Neutrophil (primary cell): ENCODE measurements around the gene SESN3.
"Not testable (repeated sequence)": the region's sequence is repeated elsewhere in the genome, so short reads cannot be mapped to it uniquely, and the experiment has no call there.

ENCODE experiments used
- H3K27ac ChIP-seq: fragments of 200-600 bp; sonication (generic); 2 replicates; pipeline ENCODE4 v1.5.1; 2016; ENCODE audit warnings: mild to moderate bottlenecking, moderate library complexity
- H3K27me3 ChIP-seq: fragments of 200-600 bp; sonication (generic); 2 replicates; pipeline ENCODE4 v1.6.0; 2016; ENCODE audit warnings: mild to moderate bottlenecking
- H3K36me3 ChIP-seq: fragments of 200-600 bp; sonication (generic); 2 replicates; pipeline ENCODE4 v1.5.1; 2017
- H3K4me1 ChIP-seq, 2 experiments: fragments of 200-600 bp in 1 of 2; sonication (generic) in 1 of 2; 1 replicate in 1 of 2; 2 replicates in 1 of 2; pipeline versions ENCODE4 v1.5.1 to v1.6.1; 2013 to 2016; ENCODE audit warnings: low read depth in 1 of 2, low read length in 1 of 2, mild to moderate bottlenecking in 1 of 2, moderate library complexity in 1 of 2; ENCODE audit not compliant: control insufficient read depth in 1 of 2, insufficient read depth in 1 of 2
- H3K4me3 ChIP-seq, 2 experiments: fragments of 200-600 bp in 1 of 2; sonication (generic) in 1 of 2; 1 replicate in 1 of 2; 2 replicates in 1 of 2; pipeline ENCODE4 v1.5.1; 2013 to 2016; ENCODE audit warnings: low read depth in 1 of 2, low read length in 1 of 2, mild to moderate bottlenecking in 1 of 2, moderate library complexity in 1 of 2
- H3K9me3 ChIP-seq: fragments of 200-600 bp; sonication (generic); 2 replicates; pipeline ENCODE4 v1.5.1; 2016
- TF ChIP-seq, protein P1 (sequence below): fragments of 200-600 bp; sonication (generic); IDR thresholded peaks from 2 replicates; pipeline ENCODE4 v1.5.1; 2016; ENCODE audit warnings: antibody characterized with exemption

SESN3 gene

DNA sequence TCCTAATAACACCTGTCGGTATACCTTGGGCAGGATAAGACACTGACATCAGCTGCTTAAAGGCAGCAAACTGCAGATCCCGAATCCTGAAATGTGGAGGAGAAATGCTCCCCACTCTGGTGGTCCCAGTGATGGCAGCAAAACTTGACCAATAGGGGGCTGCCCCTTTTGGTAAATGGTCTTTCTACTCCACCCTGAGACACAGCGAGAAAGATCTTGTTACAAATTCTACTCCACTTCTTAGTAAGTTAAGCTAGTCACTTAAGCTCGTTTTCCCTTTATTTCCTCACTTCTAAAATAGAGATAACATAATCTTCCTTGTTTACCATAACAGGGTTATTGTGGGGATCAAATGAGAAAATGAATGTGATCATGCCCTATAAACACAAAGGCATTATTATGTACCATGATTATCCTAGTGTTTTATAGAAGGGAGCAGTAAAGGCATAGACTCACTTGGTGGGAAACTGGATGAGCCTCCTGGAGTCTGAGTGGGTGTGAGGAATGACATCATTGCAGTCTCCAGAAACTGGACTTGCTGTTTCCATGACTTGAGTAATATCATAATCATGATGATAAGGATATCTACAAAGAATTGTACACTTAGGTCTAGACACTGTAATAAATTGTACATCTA lies 90.5 kb downstream of the SESN3 start:
- no peaks in the 10 kb centered on the region for H3K9me3 ChIP-seq
- no peak overlapping the region for H3K27ac ChIP-seq
- H3K36me3 ChIP-seq: no peaks in the 10 kb centered on the region
- H3K27me3 ChIP-seq: peaks cover 42% of the 10 kb centered on the region
- TF ChIP-seq, protein P1, sequence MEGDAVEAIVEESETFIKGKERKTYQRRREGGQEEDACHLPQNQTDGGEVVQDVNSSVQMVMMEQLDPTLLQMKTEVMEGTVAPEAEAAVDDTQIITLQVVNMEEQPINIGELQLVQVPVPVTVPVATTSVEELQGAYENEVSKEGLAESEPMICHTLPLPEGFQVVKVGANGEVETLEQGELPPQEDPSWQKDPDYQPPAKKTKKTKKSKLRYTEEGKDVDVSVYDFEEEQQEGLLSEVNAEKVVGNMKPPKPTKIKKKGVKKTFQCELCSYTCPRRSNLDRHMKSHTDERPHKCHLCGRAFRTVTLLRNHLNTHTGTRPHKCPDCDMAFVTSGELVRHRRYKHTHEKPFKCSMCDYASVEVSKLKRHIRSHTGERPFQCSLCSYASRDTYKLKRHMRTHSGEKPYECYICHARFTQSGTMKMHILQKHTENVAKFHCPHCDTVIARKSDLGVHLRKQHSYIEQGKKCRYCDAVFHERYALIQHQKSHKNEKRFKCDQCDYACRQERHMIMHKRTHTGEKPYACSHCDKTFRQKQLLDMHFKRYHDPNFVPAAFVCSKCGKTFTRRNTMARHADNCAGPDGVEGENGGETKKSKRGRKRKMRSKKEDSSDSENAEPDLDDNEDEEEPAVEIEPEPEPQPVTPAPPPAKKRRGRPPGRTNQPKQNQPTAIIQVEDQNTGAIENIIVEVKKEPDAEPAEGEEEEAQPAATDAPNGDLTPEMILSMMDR: no peak
- H3K4me1 ChIP-seq: no peaks in the 10 kb centered on the region
- H3K4me3 ChIP-seq: no peak overlapping the region

DNA sequence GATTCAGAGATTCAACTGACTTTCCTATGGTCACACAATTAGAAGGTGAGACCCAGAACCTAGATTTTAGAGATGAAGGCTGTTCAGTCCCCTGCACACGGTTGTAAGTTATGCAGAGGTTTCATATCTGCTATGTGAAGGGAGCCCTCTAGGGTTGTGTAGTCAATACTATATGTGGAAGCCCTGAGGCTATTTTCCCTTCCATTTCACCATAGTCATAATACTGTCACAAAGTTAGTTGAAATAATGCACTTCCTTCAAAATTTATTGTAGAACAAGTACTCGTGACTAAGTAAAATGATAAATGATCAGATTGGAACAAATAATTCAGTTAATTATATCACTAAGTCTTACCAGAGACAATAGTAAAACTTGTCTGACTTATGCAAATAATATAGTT lies 92.6 kb downstream of the SESN3 start:
- Histone ChIP-seq H3K27ac (no peak overlapping the region), H3K36me3 (no peaks in the 10 kb centered on the region), H3K4me1 (no peaks in the 10 kb centered on the region), H3K9me3 (no peaks in the 10 kb centered on the region), H3K27me3 (peaks cover 30% of the 10 kb centered on the region), H3K4me3 (no peak overlapping the region)
- TF ChIP-seq, protein P1: no peak

DNA sequence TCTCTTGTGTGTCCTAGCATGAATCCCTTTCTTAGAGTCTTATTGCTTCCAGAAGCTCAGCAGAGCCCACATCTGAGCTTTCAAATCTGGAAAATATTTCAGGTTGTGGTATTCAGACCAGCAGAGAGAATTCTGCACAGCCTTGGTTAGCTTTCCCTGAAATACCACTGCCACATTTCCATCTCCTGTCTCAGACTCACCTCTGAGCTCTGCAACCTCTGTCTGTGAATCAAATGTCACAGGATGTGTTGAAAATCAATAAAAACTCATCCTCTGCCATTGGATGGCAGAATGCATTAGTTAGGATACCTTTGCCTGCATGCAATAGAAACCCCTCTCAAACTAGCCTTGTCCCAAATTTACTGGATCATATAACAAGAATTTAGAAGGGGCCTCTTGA lies 93.7 kb downstream of the SESN3 start:
- Histone ChIP-seq H3K27ac (no peak overlapping the region), H3K9me3 (no peaks in the 10 kb centered on the region), H3K36me3 (no peaks in the 10 kb centered on the region), H3K27me3 (peaks cover 29% of the 10 kb centered on the region), H3K4me1 (no peaks in the 10 kb centered on the region), H3K4me3 (no peak overlapping the region)
- TF ChIP-seq, protein P1: no peak

DNA sequence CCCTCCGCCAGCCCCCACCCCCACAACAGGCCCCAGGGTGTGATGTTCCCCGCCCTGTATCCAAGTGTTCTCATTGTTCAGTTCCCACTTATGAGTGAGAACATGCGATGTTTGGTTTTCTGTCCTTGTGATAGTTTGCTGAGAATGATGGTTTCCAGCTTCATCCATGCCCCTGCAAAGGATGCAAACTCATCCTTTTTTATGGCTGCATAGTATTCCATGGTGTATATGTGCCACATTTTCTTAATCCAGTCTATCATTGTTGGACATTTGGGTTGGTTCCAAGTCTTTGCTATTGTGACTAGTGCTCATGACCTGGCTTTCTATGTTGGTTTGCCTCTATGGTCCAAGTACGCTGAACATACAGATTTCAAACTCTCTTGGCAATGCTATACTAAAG lies 94.3 kb downstream of the SESN3 start:
- H3K36me3 ChIP-seq, H3K4me3 ChIP-seq, H3K9me3 ChIP-seq, H3K27ac ChIP-seq, H3K4me1 ChIP-seq: not testable (repeated sequence)
- peaks cover 24% of the 10 kb centered on the region for H3K27me3 ChIP-seq

DNA sequence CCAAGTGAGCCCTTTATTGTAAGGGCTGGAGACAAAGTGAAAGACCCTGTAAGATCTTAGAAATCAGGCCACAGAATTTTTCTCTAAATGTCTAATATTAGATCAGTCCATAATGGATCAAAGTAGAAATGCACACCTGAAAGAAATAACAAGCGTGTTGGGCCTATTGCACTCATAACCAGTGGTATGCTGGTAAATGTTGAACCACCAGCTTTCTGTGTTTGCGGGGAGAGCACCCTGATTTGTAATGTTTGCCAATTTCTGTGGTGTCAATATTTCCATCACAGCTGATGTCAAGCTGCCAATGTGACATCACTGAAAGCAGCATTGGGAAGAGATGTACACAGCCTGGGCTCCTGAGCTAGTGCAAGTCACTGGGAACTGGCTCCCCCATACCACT lies 95.1 kb downstream of the SESN3 start:
- no peaks in the 10 kb centered on the region for H3K4me1 ChIP-seq
- TF ChIP-seq, protein P1: no peak

DNA sequence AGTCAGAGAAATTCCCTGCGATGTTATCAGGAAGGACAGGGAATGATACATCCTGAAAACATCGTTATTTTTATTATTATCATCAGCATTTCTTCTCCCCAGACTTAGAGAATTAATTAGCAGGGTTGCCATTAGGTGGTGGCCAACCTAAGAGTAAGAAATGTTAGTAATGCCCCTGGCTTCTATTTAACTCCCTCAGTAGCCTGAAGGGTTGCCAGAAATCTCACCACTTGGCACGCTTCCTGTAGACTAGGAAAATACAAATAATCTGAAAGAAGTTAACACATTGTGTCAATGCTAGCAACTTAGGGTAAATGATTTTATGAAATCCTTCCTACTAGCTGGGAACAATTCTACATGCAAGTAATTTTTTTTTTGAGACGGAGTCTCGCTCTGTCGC lies 95.8 kb downstream of the SESN3 start:
- Histone ChIP-seq H3K27ac (no peak overlapping the region), H3K27me3 (peaks cover 8% of the 10 kb centered on the region), H3K4me3 (no peak overlapping the region), H3K4me1 (no peaks in the 10 kb centered on the region), H3K9me3 (no peaks in the 10 kb centered on the region), H3K36me3 (no peaks in the 10 kb centered on the region)
- TF ChIP-seq, protein P1: no peak

More for the DNA sequence above, 95.1 kb downstream of the SESN3 start:
- H3K9me3 ChIP-seq: no peaks in the 10 kb centered on the region
- peaks cover 15% of the 10 kb centered on the region for H3K27me3 ChIP-seq
- H3K27ac ChIP-seq: no peak overlapping the region
- H3K36me3 ChIP-seq: no peaks in the 10 kb centered on the region
- no peak overlapping the region for H3K4me3 ChIP-seq
